ENCODE results near the gene RPL32. TPM values are rescaled to one million over a fixed set of nuclear protein-coding genes. Genes with fewer than 3 reads are reported as not detected.
"Not testable (repeated sequence)": the region's sequence is repeated elsewhere in the genome, so short reads cannot be mapped to it uniquely, and the experiment has no call there.

Gene RPL32
- total RNA-seq (2014; rRNA removed; shearing (Covaris generic)) = 2,015 and 2,172 TPM in 2 replicates

DNA sequence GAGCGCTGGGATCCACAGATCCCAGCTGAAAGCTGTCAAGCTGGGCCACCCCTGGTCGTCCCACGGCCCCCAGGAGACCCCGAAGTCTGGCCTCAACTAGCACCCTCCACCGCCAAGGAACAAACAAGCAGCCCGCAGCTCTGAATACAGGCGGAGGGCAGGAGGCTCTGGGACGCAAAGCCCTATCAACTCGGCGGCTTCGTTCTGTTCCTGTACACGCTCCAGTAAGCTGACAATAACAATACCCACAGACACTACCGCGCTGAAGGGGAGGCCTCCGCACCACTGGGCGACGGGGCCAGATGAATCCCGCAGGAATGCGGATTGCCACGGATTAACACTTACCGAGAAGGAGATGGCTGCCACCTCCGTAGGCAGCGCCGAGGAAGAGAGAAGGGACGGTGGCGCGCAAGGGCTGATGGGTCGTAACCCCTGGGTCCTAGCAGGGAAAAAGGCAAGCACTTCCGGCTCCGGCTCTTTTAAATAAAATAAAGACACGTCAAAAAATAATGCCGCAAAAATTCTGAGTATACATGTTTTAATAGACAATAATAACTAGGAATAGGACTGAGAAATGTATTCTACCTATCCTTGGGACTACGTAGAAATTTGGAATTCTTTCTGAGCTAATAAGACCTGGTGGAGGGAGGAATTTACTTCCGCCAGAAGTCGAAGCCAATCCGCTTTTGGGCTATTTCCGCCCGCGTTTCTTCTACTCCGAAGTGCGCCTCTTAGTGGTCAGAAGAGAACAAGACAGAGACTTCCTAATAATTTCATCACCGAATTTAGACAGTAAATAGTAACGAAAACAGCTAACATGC, at the start of gene RPL32:
RPL32 (minus strand) TSS at position 417 of the 821 bp plus-strand sequence. CDS start 1,328 bp downstream, outside the sequence.
- in situ Hi-C loops (cut with HindIII; ENCODE audit: low sequenced_read_pairs) = no loop called here
- peak; percentile 96 for DNase-seq (ENCODE audit: low spot score)

DNA sequence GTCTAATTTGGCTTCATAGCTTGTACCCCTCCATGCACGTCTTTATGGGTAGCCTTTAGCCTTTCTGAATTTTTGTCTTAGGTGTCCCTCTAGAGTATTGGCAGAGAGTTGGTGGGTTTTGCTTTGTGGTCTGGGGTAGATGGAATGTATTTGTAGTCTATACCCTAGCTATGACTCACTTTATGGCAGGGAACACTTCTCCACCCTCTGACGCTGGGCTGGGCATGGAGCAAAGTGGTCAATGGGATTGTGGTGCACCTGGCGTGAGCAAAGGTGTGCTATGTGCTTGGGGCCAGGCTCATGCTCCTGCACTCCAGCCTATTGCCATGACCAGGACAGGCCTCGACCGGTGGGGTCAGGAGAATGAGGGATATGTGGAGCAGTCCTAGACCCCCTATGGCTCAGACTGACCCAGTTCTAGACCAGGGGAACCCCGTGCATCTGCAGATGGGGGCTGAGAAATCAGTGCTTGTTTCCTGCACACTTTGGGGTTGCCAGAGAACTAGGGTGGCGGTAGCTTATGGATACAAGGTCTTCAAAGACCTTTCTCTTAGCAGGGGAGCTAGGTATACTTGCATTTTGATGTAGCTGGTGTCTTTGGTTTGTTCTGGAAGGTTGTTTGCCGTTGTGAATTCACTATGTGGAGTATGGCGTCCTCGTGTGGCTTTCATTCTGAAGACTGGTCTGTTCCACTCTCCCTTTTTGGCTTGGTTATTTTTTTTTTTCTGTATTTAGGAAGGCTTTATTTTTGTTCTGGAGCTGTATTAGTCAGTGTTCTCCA, 49.4 kb upstream of the RPL32 start:
- no peak for DNase-seq (ENCODE audit: low spot score)
- in situ Hi-C loops (cut with HindIII; ENCODE audit: low sequenced_read_pairs) = no loop called here

- in situ Hi-C loops (cut with HindIII; ENCODE audit: low sequenced_read_pairs) = loop anchor here (10.0 kb wide), 1 partner anchor 58 kb away; no protein-coding TSS in a partner anchor
- peak; percentile 76 for DNase-seq (ENCODE audit: low spot score)
Measured at GRCh38 chr3:12886736-12887135, 45.4 kb upstream of the RPL32 start.

- no peak for DNase-seq (ENCODE audit: low spot score)
- in situ Hi-C loops (cut with HindIII; ENCODE audit: low sequenced_read_pairs) = loop anchor here (10.0 kb wide), 1 partner anchor 59 kb away; no protein-coding TSS in a partner anchor
Measured at GRCh38 chr3:12886106-12886679, 44.8 kb upstream of the RPL32 start.

GRCh38 chr3:12885583-12885930, 44.2 kb upstream of the RPL32 start:
- in situ Hi-C loops (cut with HindIII; ENCODE audit: low sequenced_read_pairs) = loop anchor here (10.0 kb wide), 1 partner anchor 59 kb away; no protein-coding TSS in a partner anchor
- no peak for DNase-seq (ENCODE audit: low spot score)

GRCh38 chr3:12884790-12885582, 43.6 kb upstream of the RPL32 start:
- in situ Hi-C loops (cut with HindIII; ENCODE audit: low sequenced_read_pairs) = loop anchor here (10.0 kb wide), 1 partner anchor 60 kb away; no protein-coding TSS in a partner anchor
- DNase-seq (ENCODE audit: low spot score) = no peak

GRCh38 chr3:12884186-12884680, 42.9 kb upstream of the RPL32 start:
- peak; percentile 76 for DNase-seq (ENCODE audit: low spot score)
- in situ Hi-C loops (cut with HindIII; ENCODE audit: low sequenced_read_pairs) = loop anchor here (10.0 kb wide), 1 partner anchor 61 kb away; no protein-coding TSS in a partner anchor

DNA sequence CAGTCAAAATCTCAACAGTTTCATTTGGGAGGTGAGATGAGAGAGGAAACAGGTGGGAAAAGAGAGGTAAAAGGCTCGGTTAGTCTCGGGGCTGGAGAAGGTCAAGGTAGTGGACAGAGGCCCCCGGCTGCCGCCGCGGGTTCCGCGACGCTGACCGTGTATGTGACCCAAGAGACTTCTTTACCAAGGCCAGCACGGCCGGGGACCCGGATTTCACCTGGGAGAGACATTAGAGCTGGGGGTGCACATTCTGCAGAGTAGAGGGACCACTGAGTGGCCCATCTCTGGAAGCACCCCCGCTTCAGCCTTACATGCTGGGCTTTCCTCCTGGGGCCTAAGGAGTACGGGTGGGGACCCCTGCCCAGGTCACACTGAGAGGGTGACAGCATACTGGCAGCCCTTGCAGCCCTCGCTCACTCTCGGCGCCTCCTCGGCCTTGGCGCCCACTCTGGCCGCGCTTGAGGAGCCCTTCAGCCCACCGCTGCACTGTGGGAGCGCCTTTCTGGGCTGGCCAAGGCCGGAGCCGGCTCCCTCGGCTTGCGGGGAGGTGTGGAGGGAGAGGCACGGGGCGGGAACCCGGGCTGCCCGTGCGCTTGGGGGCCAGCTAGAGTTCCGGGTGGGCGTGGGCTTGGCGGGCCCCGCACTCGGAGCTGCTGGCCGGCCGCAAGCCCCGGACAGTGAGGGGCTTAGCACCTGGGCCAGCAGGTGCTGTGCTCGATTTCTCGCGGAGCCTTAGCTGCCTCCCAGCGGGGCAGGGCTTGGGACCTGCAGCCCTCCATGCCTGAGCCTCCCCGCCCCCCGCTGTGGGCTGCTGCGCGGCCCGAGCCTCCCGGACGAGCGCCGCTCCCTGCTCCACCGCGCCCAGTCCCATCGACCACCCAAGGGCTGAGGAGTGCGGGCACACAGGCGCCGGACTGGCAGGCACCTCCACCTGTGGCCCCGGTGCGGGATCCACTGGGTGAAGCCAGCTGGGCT, 41.3 kb upstream of the RPL32 start:
- DNase-seq (ENCODE audit: low spot score) = no peak
- in situ Hi-C loops (cut with HindIII; ENCODE audit: low sequenced_read_pairs) = loop anchor here (10.0 kb wide), 1 partner anchor 62 kb away; no protein-coding TSS in a partner anchor

GRCh38 chr3:12881858-12882257, 40.5 kb upstream of the RPL32 start:
- not testable (repeated sequence) for DNase-seq (ENCODE audit: low spot score)
- in situ Hi-C loops (cut with HindIII; ENCODE audit: low sequenced_read_pairs) = loop anchor here (10.0 kb wide), 1 partner anchor 63 kb away; no protein-coding TSS in a partner anchor

DNA sequence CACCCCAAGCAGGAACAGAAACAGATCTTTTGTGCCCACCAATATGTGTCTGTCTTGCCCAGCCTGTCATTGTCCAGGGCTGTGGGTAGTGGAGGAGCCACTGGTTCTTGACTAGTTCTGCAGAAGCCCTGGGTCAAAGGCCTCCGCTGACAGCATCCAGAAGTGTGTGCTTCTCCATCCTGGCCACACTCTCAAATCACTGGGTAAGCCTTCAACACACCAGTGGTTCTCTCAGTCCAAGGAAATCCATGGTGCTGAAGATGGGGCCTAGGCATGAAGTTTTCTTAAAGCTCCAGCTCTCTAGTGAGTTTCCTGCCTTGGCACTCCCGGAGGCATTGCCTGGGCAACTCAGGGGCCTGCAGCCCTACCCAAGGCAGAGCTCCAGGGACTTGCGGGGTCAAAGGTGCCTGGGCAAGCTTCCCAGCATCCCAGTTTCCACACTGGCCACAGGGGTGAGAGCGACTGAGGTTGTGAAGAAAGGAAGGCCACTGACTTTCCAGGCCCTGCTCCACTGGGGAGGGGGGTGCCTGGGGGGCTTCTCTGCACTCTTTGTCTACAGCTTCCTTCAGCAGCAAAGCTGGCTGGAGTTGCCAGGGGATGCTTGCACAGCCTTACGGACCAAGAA, 37.9 kb upstream of the RPL32 start:
- no peak for DNase-seq (ENCODE audit: low spot score)
- in situ Hi-C loops (cut with HindIII; ENCODE audit: low sequenced_read_pairs) = no loop called here

GRCh38 chr3:12878758-12879157, 37.4 kb upstream of the RPL32 start:
- DNase-seq (ENCODE audit: low spot score); in situ Hi-C loops (cut with HindIII; ENCODE audit: low sequenced_read_pairs): not testable (repeated sequence)

- DNase-seq (ENCODE audit: low spot score) = no peak
- in situ Hi-C loops (cut with HindIII; ENCODE audit: low sequenced_read_pairs) = no loop called here
Measured at GRCh38 chr3:12878141-12878574, 36.8 kb upstream of the RPL32 start.

DNA sequence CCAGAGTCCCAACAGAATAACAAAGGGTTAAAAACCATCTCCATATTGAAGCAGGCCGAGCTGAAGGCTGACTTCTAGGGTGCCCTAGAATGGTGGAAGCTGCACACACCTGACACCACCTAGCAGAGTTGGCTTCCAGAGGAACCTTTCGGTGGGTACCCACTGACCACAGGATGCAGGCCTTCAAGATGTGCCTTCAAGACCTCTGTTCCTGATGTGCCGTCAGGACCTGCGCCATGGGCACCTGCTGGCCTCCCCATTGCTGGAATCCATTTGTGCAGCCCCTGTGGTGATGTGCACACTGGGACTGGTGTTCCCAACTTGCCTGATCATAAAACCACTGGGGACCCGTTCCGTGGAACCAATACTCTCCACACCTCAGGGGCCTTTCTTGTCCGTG, 35.7 kb upstream of the RPL32 start:
- no peak for DNase-seq (ENCODE audit: low spot score)
- in situ Hi-C loops (cut with HindIII; ENCODE audit: low sequenced_read_pairs) = no loop called here

DNA sequence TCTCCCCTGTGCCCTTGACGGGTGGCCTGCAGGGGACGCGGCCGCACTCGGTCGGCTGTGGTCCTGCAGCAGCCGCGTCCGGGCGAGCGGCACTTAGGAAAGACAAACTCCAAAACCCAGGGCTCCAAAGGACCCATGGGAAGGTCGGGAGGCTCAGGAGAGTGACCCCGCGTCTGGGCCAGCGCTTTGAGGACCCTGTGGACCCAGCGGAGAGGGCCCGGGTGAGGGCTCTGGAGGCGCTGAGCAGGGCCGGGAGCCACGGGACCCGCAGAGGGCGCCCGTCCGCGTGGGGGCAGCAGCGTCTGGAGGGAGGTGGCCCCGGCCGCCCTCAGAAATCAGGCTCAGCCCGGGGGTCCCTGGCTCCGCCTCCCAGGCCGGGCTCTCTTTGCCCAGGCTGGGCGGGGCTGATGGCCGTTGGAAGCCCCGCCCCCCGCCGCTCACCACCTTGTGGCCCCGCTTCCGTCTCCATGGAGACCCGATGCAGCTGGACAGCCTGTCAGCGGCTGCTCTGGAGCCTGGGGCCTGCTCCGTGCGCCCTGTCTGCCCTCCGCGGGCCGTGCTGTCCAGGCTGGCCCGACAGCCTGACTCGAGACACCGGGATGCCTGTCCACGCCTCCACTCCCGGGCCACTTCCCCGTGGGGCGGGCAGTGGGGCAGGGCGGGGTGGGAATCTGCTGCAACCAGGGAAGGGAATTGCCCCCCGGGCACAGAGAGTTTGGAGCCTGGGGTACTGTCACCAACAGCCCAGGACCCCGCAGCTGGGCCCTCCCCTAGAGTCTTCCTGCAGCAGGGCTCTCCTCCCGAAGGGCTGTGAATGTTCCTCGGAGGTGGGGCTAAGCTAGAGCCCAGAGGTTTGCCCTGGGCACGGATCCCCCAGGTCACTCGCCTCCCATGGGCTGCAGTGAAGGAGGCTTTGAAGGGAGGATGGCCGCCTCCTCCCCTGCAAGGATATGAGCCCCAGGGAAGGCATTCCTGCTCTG, 34.8 kb upstream of the RPL32 start:
- DNase-seq (ENCODE audit: low spot score) = no peak
- in situ Hi-C loops (cut with HindIII; ENCODE audit: low sequenced_read_pairs) = no loop called here

- no peak for DNase-seq (ENCODE audit: low spot score)
- in situ Hi-C loops (cut with HindIII; ENCODE audit: low sequenced_read_pairs) = no loop called here
Measured at GRCh38 chr3:12871404-12871983, 30.1 kb upstream of the RPL32 start.

DNA sequence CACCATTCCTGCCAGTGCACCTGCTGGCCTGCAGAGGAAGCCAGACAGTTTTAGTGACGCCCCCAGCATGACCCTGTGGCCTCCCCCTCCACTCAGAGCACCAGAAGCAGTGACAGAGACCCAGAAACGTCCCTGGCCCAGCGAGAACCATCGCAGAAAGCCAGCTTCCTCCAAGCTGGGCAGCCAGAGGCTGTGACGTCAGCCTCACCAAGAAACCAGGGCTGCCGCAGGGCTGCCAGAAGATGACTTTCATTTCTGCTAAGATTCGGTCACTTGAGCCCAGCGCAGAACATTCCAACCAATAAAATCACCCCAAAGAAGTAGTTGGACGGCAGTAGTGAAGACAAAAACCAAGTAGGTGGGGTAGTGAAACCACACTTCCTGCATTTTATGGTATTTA, 29.6 kb upstream of the RPL32 start:
- in situ Hi-C loops (cut with HindIII; ENCODE audit: low sequenced_read_pairs) = no loop called here
- DNase-seq (ENCODE audit: low spot score) = no peak
